Fibroblast of lung (primary cell): ENCODE measurements around the gene CAMTA1. TPM values are rescaled to one million over a fixed set of nuclear protein-coding genes. Genes with fewer than 3 reads are reported as not detected.

Source experiments
- DNase-seq, 2 donors: peaks; one replicate each; pipeline versions ENCODE4 v3.0.0 to v3.0.0-alpha.2; 2010; ENCODE audit warnings: low read depth in 2 of 2
- H2AFZ ChIP-seq: 2 replicates; pipeline ENCODE4 v1.5.1; 2012; ENCODE audit warnings: low read length, control low read depth, inconsistent platforms
- H3K27ac ChIP-seq: 2 replicates; pipeline ENCODE4 v1.5.1; 2011; ENCODE audit warnings: low read length, control low read depth; ENCODE audit not compliant: insufficient read depth
- H3K27me3 ChIP-seq: 2 replicates; pipeline ENCODE4 v1.5.1; 2011; ENCODE audit warnings: mild to moderate bottlenecking, low read length; ENCODE audit not compliant: control insufficient read depth, insufficient read depth
- H3K36me3 ChIP-seq: 2 replicates; pipeline ENCODE4 v1.5.1; 2011; ENCODE audit warnings: low read length; ENCODE audit not compliant: control insufficient read depth, insufficient read depth
- H3K4me1 ChIP-seq: 2 replicates; pipeline ENCODE4 v1.5.1; 2011; ENCODE audit warnings: low read length; ENCODE audit not compliant: control insufficient read depth, insufficient read depth; ENCODE audit errors: extremely low read depth
- H3K4me2 ChIP-seq: 2 replicates; pipeline ENCODE4 v1.5.1; 2011; ENCODE audit warnings: low read length, control low read depth; ENCODE audit not compliant: insufficient read depth; ENCODE audit errors: extremely low read depth
- H3K4me3 ChIP-seq, 4 experiments: fragments of 200-600 bp in 1 of 4; sonication (generic) in 1 of 4; replicated peaks in 1 of 4; 2 replicates each; pipeline ENCODE4 v1.5.1; 2011 to 2016; ENCODE audit warnings: low read length in 4 of 4, low read depth in 3 of 4, mild to moderate bottlenecking in 3 of 4, control low read depth in 2 of 4, inconsistent platforms in 1 of 4, mixed read lengths in 1 of 4; ENCODE audit not compliant: insufficient read depth in 1 of 4; ENCODE audit errors: control extremely low read depth in 1 of 4
- H3K79me2 ChIP-seq: 2 replicates; pipeline ENCODE4 v1.5.1; 2012; ENCODE audit warnings: mild to moderate bottlenecking, low read length, inconsistent platforms; ENCODE audit not compliant: control insufficient read depth, insufficient read depth
- H3K9ac ChIP-seq: 2 replicates; pipeline ENCODE4 v1.5.1; 2011; ENCODE audit warnings: mild to moderate bottlenecking, low read length, control low read depth; ENCODE audit not compliant: insufficient read depth
- H3K9me3 ChIP-seq: 2 replicates; pipeline ENCODE4 v1.5.1; 2012; ENCODE audit warnings: low read depth, low read length; ENCODE audit not compliant: control insufficient read depth, insufficient read depth
- H4K20me1 ChIP-seq: 2 replicates; pipeline ENCODE4 v1.5.1; 2011; ENCODE audit warnings: low read length; ENCODE audit not compliant: control insufficient read depth, insufficient read depth; ENCODE audit errors: extremely low read depth
- CTCF ChIP-seq, 2 donors: IDR thresholded peaks in 1 of 2; conservative IDR thresholded peaks in 1 of 2; 1 replicate in 1 of 2; 2 replicates in 1 of 2; pipeline ENCODE4 v1.5.1; 2011 to 2012; ENCODE audit warnings: low read length in 2 of 2, control low read depth in 1 of 2, inconsistent platforms in 1 of 2, low read depth in 1 of 2, mild to moderate bottlenecking in 1 of 2
- EZH2 ChIP-seq: IDR thresholded peaks from 2 replicates; pipeline ENCODE4 v1.5.1; 2012; ENCODE audit warnings: low read length, control low read depth, mild to moderate bottlenecking; ENCODE audit errors: missing control alignments
- polyA plus RNA-seq, 2 donors: library from polyadenylated mRNA; depleted of rRNA in 1 of 2; stranded (reverse) in 1 of 2; unstranded in 1 of 2; fragments of >200 nt; gene quantifications; 2 replicates each; pipeline ENCODE4 v1.2.1, GENCODE V29; 2011 to 2012; ENCODE audit warnings: missing spikeins in 1 of 2
- total RNA-seq: library from RNA; depleted of rRNA; stranded (reverse); fragments of >200 nt; gene quantifications from 2 replicates; pipeline ENCODE4 v1.2.1, GENCODE V29; 2014

The CAMTA1 gene
- total and polyA plus RNA-seq, 2 donors (not counting 1 experiment from before 2014, with no cell fraction given), result 47.6 to 86.0 TPM

GRCh38 chr1:7219031-7219430 is 433.8 kb downstream of the CAMTA1 start:
- H3K4me2 ChIP-seq, result no peak overlapping the region
- H3K4me1 ChIP-seq, result peaks cover 7% of the 10 kb centered on the region
- H3K9ac ChIP-seq, result no peak overlapping the region
- no peak overlapping the region for H3K27ac ChIP-seq
- H3K36me3 ChIP-seq, result no peaks in the 10 kb centered on the region
- H3K4me3 ChIP-seq, result no peak overlapping the region
- no peaks in the 10 kb centered on the region for H4K20me1 ChIP-seq
- no peak overlapping the region for H2AFZ ChIP-seq
- TF ChIP-seq EZH2, result no peak
- H3K27me3 ChIP-seq, result no peaks in the 10 kb centered on the region
- no peaks in the 10 kb centered on the region for H3K79me2 ChIP-seq
- no peak for DNase-seq
- no peaks in the 10 kb centered on the region for H3K9me3 ChIP-seq

GRCh38 chr1:7220007-7220406 is 434.8 kb downstream of the CAMTA1 start:
- peak; percentile 4 to 87 for DNase-seq
- Histone ChIP-seq H3K4me3 (no peak overlapping the region), H3K36me3 (no peaks in the 10 kb centered on the region), H3K9me3 (no peaks in the 10 kb centered on the region), H3K79me2 (no peaks in the 10 kb centered on the region), H4K20me1 (no peaks in the 10 kb centered on the region), H3K27ac (no peak overlapping the region), H3K4me1 (peaks cover 11% of the 10 kb centered on the region), H2AFZ (no peak overlapping the region), H3K9ac (no peak overlapping the region), H3K27me3 (no peaks in the 10 kb centered on the region), H3K4me2 (no peak overlapping the region)
- no peak for TF ChIP-seq CTCF (conservative IDR thresholded peaks at IDR 0.05 in 1 of 2, IDR thresholded peaks at IDR 0.05 in 1 of 2; ENCODE audit: low read depth in 1 of 2, low read length in 2 of 2)
- no peak for TF ChIP-seq EZH2

DNA sequence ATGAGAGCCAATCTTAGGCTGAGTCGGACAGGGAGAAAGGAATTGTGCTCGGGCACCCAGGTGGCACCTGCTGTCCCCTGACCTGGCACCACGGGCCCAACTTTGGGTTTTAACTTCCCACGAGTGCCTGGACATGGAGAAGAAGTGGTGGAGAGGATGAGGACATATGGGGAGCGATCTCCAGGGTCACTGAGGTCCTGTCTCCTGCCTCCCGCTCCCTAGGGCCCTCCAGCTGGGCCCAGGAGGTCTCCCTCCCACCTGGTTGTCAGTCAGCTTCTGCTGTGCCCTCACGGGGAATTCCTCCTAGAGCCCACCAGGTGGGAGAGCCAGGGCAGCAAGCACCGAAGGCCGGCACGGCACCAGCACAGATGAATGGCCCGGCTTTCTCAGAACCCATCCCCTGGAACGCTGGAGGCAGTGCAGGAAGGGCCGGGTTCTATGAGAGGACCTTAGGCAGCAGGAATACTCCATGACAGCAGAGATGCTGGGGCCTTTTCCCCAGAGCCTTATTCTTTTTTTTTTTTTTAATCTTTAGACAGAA is 435.5 kb downstream of the CAMTA1 start:
- no peak overlapping the region for H3K4me2 ChIP-seq
- H2AFZ ChIP-seq, result no peak overlapping the region
- no peak overlapping the region for H3K9ac ChIP-seq
- peaks cover 11% of the 10 kb centered on the region for H3K4me1 ChIP-seq
- no peak overlapping the region for H3K27ac ChIP-seq
- no peaks in the 10 kb centered on the region for H4K20me1 ChIP-seq
- H3K79me2 ChIP-seq, result no peaks in the 10 kb centered on the region
- H3K9me3 ChIP-seq, result no peaks in the 10 kb centered on the region
- H3K36me3 ChIP-seq, result no peaks in the 10 kb centered on the region
- H3K27me3 ChIP-seq, result no peaks in the 10 kb centered on the region
- DNase-seq, result no peak
- no peak for TF ChIP-seq CTCF (conservative IDR thresholded peaks at IDR 0.05 in 1 of 2, IDR thresholded peaks at IDR 0.05 in 1 of 2; ENCODE audit: low read depth in 1 of 2, low read length in 2 of 2)
- no peak for TF ChIP-seq EZH2
- H3K4me3 ChIP-seq, result no peak overlapping the region
